Activated CD8-positive, alpha-beta T cell treated with anti-CD3 and anti-CD28 coated beads for 36 hours (primary cell): ENCODE measurements around the gene ERGIC1. TPM values are rescaled to one million over a fixed set of nuclear protein-coding genes. Genes with fewer than 3 reads are reported as not detected.

Source experiments
- ATAC-seq: fragments of 200-7000 bp; cut with Tn5 transposase; one replicate; pipeline ENCODE4 v1.10.0; 2021; ENCODE audit warnings: mild to moderate bottlenecking, moderate library complexity
- CTCF ChIA-PET: fragments of 350-600 bp; sonication (Branson Sonifier 250); formaldehyde crosslinking; loops from one replicate; lab custom pipeline; 2021; ENCODE audit warnings: antibody characterized with exemption; lab: Charles Lee
- POLR2A ChIA-PET: fragments of 350-600 bp; sonication (Branson Sonifier 250); formaldehyde crosslinking; loops from one replicate; lab custom pipeline; 2021; ENCODE audit warnings: antibody characterized with exemption; lab: Charles Lee
- DNase-seq: peaks from one replicate; pipeline ENCODE4 v3.0.0-alpha.2; 2020
- H3K27ac Mint-ChIP-seq: one replicate; pipeline ENCODE4 v1.8.0; 2021; ENCODE audit warnings: mild to moderate bottlenecking, mixed read lengths
- H3K27me3 Mint-ChIP-seq: one replicate; pipeline ENCODE4 v1.8.0; 2021; ENCODE audit warnings: mixed read lengths
- H3K36me3 Mint-ChIP-seq: one replicate; pipeline ENCODE4 v1.8.0; 2021; ENCODE audit warnings: low read depth, mixed read lengths
- H3K4me1 Mint-ChIP-seq: one replicate; pipeline ENCODE4 v1.8.0; 2021; ENCODE audit warnings: low read depth, mixed read lengths
- H3K4me3 Mint-ChIP-seq: one replicate; pipeline ENCODE4 v1.8.0; 2021; ENCODE audit warnings: mild to moderate bottlenecking, moderate library complexity, mixed read lengths
- H3K9me3 Mint-ChIP-seq: one replicate; pipeline ENCODE4 v1.8.0; 2021; ENCODE audit warnings: mixed read lengths
- CTCF ChIP-seq: fragments of 200-600 bp; IDR thresholded peaks from one replicate; pipeline ENCODE4 v1.8.0; 2022; ENCODE audit warnings: antibody characterized with exemption, mild to moderate bottlenecking
- intact Hi-C: fragments of 100-400 bp; cut with micrococcal nuclease; formaldehyde crosslinking; loops from one replicate; pipeline ENCODE4 v1.10.0; 2022
- total RNA-seq, 2 experiments: library from RNA; stranded (reverse); gene quantifications; one replicate each; pipeline ENCODE4 v1.2.3, GENCODE V29; 2021

Gene ERGIC1
- total RNA-seq, 2 experiments from 2014 or later: 56.1 to 57.0 TPM

GRCh38 chr5:172853355-172853975, 19.4 kb downstream of the ERGIC1 start:
- no peaks in the 10 kb centered on the region for H3K27me3 Mint-ChIP-seq
- no peaks in the 10 kb centered on the region for H3K9me3 Mint-ChIP-seq
- H3K27ac Mint-ChIP-seq: peak overlapping the region; percentile 86
- ATAC-seq: no peak
- DNase-seq: peak; percentile 18
- POLR2A ChIA-PET: interaction anchor here (1.8 kb wide), 1 partner anchor 12 kb away, joined by 4 read pairs; no protein-coding TSS in a partner anchor
- intact Hi-C loops: no loop called here
- CTCF ChIA-PET: interaction anchor here (1.7 kb wide), 1 partner anchor 81 kb away, joined by 3 read pairs; no protein-coding TSS in a partner anchor
- no peak overlapping the region for H3K4me3 Mint-ChIP-seq
- TF ChIP-seq CTCF: no peak
- H3K36me3 Mint-ChIP-seq: peaks cover 3% of the 10 kb centered on the region
- H3K4me1 Mint-ChIP-seq: peaks cover 62% of the 10 kb centered on the region

DNA sequence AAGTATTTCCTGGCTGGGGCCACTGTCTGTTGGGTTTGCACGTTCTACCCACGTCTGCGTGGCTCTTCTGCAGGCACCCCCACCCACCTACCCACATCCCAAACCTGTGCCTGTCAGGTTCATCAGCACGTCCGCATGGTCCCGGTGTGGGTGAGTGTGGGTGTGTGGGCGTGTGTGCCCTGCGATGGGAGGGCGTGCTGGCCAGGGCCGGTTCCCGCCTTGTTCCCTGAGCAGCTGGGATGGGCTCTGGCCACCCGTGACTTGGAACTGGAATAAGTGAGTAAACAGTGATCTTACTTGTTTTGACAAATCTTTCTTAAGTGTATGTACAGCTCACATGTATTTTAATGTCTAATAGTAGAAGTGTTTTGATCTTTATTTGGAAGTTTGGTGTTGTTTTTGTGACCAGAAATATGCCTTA, 20.4 kb downstream of the ERGIC1 start:
- Mint-ChIP-seq H3K4me1 (peaks cover 56% of the 10 kb centered on the region), H3K27me3 (no peaks in the 10 kb centered on the region), H3K4me3 (peak overlapping the region; percentile 18)

GRCh38 chr5:172854971-172855370, 20.9 kb downstream of the ERGIC1 start:
- Mint-ChIP-seq H3K36me3 (peaks cover 3% of the 10 kb centered on the region), H3K4me1 (peaks cover 53% of the 10 kb centered on the region), H3K9me3 (no peaks in the 10 kb centered on the region), H3K27ac (peak overlapping the region; percentile 86), H3K27me3 (no peaks in the 10 kb centered on the region), H3K4me3 (peak overlapping the region; percentile 18)
- ATAC-seq (no peak), DNase-seq (no peak)
- POLR2A ChIA-PET: no interaction called here
- intact Hi-C loops: no loop called here
- CTCF ChIA-PET: no interaction called here
- no peak for TF ChIP-seq CTCF

More for the DNA sequence above, 20.4 kb downstream of the ERGIC1 start:
- intact Hi-C loops: no loop called here
- peak; percentile 21 for ATAC-seq
- POLR2A ChIA-PET: no interaction called here
- peaks cover 3% of the 10 kb centered on the region for H3K36me3 Mint-ChIP-seq
- DNase-seq: peak; percentile 47
- H3K9me3 Mint-ChIP-seq: no peaks in the 10 kb centered on the region
- peak overlapping the region; percentile 86 for H3K27ac Mint-ChIP-seq
- TF ChIP-seq CTCF: no peak
- CTCF ChIA-PET: no interaction called here

DNA sequence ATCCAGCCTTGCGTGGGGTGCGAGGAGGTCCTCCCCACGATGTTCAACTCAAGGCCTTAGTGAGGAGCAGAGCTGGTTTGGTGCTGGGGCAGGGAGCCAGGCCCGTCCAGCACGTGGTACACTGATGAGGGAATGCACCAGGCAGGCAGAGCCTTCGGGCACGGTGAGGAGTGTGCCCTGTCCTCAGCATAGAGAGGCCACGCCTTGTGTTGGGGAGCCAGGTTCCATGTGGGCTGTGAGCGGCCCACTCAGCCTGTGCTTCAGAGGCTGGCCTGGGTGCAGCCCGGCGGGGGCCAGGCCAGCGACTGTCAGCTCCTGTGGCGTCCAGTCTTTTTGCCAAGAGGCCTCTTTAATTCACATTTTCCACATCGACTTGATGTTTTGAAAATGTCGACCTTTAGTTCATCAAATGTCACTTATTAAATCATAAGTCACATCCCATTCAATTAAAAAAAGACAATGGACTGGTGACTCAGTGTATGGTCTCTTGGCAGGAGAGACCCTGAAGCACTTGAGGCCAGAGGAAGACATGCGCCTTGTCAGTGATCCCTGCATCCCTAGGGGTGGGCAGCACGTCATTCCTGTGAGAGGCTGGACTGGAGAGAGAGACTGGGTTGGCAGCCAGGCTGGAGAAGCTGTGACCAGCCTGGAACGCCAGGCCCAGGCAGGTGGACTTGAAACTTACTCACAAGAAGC, 21.7 kb downstream of the ERGIC1 start:
- peaks cover 55% of the 10 kb centered on the region for H3K4me1 Mint-ChIP-seq
- no peak overlapping the region for H3K4me3 Mint-ChIP-seq
- H3K27ac Mint-ChIP-seq: peak overlapping the region; percentile 4

More for the DNA sequence above, 21.7 kb downstream of the ERGIC1 start:
- ATAC-seq: no peak
- H3K9me3 Mint-ChIP-seq: no peaks in the 10 kb centered on the region
- ChIA-PET CTCF (no interaction called here), POLR2A (no interaction called here)
- DNase-seq: no peak
- no peaks in the 10 kb centered on the region for H3K27me3 Mint-ChIP-seq
- no peak for TF ChIP-seq CTCF
- intact Hi-C loops: no loop called here
- H3K36me3 Mint-ChIP-seq: peaks cover 3% of the 10 kb centered on the region
